ENCODE measurements around the gene GALNT9.
"Not testable (repeated sequence)": the region's sequence is repeated elsewhere in the genome, so short reads cannot be mapped to it uniquely, and the experiment has no call there.

GALNT9 gene

DNA sequence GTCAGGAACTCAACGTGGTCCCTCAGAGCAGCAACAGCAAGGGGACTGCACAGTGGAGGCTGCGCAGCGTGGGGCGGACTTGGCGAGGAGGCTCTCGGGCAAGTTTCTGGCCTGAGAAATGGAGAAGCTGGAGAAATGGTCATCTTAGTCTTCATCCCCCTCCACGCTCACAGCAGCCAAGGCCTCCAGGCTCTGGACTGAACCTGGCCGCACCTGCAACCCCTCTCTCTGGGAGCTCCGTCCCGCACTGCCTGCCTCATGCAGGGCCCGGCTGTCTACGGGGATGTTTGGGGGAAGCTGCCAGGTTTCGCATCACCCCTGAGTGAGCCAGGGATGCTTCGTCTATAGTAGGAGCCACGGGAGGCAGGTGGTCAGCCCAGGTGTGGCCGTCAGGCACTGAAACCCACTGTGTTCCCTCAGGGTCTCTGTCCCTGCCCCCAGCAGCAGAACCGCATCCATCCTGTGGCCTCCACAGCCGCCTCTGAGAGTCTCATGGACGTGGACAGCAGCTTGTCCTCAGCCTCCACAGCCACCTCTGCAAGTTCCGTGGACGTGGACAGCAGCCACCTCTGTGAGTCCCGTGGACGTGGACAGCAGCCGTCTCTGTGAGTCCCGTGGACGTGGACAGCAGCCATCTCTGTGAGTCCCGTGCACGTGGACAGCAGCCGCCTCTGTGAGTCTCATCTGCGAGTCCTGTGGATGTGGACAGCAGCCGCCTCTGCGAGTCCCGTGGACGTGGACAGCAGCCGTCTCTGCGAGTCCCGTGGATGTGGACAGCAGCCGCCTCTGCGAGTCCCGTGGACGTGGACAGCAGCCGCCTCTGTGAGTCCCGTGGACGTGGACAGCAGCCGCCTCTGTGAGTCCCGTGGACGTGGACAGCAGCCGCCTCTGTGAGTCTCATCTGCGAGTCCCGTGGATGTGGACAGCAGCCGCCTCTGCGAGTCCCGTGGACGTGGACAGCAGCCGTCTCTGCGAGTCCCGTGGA, 29.1 kb upstream of the GALNT9 start:
- FAIRE-seq = not testable (repeated sequence)

DNA sequence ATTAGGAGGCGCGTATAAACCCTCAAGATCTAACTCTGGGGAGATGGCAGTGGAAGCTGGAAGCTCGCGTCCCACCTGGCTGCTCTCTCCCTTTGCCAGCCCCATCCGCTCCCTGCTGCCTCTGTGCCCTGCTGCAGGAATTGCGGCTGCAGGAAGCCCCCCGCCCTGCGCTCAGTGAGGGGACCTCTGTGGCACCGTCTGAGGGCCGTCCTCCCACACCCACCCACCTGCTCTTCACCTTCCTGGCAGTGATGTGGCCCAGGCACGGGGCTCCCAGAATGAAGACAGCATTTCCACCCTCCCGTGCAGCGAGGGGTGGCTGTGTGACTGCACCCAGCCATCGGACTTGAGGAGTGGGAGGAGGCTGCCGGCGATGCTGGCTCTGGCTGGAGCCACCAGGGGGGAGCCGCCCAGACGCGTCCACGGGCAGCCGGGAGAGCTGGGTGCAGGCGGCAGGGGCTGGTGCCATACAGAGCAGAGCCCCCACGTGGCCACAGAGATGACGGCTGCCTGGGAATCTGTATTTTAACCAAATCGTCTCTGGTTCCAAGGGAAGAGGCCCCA, 28.3 kb upstream of the GALNT9 start:
- no peak for FAIRE-seq

DNA sequence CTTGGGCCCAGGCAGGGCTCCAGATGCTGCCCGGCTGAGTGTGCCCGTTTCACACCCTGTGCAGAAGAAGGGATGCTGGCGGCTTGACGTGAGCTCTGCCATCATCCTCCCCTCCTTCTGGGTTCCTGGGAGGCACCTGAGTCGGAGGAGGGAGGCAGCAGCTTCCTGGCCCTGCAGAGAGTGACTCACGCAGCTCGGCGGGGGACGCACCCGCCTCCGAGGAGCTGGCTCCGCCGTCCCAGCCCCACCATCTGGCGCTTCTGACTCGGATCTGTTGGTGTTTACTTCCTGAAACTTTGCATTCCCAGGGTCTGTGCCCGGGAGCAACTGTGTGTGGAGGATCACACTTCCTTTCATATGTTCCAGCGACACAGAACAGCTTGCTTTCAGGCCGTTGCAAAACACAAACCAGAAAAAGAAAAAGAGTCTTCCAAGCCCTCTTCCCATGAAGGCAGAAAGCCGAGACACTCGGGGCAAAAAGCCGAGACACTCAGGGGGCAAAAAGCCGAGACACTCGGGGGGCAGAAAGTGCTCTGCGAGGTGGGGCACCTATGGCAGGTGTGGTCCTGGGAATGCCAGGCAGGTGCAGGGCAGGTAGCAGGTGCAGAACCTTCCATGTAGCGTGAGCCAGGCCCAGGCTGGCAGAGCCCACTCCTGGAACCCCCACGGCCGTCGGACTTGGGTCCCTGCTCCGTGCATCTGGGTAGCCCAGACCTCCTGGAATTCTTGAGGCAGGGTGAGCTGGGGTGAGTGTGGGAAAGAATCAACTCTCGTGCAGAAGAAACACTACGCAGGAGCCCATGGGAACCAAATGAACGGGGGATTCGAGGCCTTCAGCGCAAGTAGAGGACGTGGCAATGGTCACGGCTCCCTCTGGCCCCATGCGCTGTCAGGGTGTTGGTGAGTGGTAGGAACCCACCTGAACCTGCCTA, 27.6 kb upstream of the GALNT9 start:
- no peak for FAIRE-seq

DNA sequence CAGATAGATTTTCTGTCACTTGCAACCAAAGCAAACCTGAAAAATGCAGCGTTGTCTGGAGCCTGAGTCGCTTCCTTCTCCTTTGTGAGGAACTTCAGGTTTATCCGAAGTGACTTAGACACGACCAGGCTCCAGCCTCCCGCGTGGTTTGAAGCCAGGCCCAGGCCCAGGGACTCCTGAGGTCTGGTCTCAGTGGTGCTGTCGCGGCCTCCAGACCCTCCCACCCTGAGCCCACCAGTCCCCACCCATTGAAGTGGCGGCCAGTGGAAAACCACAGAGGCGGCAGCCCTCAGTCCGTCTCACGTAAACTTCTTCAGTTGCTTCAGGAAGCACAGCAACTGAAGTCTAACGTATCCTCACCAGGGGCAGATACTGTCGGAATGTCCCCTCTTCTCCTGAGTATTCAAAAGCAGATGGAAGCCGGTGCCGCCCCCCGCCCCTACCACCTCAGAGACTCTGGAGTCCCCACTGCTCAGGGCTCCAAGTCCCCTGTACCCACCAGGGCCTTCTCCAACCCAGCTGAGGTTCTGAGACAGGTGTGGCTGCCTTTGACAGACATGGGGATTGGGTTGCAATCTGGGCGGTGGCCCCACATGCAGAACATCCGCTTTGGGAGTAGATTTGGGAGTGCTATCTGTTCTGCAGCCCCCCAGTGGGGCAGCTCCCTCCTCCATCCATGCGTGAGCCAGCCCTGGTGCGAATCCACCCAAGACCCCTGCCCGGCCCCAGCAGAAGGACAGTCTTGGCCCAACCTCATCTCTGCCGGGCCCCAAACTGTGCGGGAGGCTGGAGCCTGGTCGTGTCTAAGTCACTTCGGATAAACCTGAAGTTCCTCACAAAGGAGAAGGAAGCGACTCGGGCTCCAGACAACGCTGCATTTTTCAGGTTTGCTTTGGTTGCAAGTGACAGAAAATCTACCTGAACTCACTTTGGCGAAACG, 26.6 kb upstream of the GALNT9 start:
- no peak for FAIRE-seq

DNA sequence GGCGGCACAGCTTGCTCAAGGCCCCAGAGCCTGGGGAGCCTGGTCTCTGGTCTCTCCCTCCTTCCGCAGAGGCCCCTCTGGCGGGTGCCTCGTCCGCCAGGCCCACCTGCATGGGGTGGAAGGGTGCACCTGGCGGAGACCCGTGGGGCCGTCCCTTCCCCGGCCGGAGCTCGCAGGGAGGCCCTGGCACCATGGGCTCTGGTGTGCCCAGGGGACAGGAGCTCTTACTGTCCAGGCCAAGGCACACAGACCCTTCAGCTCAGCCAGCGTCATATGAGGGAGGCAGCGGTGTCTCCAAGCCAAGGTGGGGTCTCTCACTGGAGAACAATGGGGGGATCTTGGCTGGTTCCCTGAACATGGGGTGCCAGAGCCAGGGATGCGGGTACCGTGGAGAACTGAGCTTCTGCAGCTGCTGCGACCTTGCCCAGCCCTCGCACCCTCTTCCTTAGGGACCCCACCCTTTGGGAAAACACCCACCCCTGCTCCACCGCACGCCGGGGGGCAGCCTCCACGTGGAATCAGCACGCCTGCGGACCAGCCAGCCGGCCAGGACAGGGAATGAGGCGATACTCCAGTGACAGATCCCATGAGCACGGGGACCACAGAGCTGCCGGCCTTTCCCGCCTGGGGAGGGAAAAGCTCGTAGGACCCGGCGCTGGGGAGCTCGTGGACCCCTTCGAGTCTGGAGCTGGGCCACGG, 25.7 kb upstream of the GALNT9 start:
- no peak for FAIRE-seq

DNA sequence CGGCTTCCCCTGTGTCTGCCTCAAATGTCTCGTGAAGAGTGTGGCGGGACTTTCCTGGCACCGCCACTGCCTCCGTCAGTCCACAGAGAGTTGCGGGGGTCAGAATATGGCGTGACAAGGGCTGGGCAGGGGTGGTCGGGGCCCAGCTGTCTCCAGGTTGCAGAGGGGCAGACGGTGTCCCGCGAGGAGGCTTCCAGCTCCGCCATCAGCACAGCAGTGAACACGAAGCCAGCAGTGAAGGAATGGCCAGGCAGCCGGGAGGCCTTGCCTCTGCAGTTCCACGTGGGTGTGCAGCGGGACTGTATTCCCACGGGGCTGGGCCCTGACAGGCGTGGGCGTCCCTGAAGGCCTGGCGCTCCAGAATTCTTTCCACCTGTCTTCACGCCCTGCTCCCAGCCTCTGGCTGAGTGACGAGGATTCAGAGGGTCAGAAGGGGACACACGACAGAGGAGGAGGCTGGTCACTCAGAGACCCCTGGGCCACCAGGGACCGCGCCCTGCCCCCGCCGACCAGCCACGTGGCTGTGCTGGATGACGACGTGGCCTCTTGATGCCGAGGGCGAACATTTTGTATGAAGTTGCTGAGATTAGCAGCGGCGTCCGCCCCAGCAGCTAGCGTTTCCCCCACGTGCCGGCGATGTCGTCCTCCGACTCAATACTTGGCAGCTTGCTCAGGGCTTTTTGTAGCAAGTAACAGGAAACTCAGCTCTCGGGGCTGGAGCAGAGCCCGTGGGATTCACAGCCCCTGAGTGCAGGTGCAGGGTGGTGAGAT, 25.0 kb upstream of the GALNT9 start:
- FAIRE-seq = no peak

DNA sequence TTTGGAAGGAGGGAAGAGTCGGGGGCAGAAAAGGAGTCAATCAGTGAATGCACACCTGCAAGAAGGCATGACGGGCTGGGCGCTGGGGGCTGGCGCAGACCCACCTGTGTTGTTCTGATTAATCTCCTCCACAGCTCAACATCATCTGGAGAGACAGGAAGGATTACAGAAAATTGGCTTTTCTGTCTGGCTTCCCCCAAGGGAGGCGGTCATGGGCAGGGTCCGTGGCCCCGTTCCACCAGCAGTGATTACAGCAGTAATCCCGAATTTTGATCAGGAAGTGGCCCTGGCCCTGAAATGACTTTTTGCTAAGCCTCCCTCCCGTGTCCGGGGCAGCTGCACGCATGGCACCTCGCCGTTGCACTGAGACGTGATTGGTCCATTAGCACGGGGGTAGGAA, 24.4 kb upstream of the GALNT9 start:
- no peak for FAIRE-seq

DNA sequence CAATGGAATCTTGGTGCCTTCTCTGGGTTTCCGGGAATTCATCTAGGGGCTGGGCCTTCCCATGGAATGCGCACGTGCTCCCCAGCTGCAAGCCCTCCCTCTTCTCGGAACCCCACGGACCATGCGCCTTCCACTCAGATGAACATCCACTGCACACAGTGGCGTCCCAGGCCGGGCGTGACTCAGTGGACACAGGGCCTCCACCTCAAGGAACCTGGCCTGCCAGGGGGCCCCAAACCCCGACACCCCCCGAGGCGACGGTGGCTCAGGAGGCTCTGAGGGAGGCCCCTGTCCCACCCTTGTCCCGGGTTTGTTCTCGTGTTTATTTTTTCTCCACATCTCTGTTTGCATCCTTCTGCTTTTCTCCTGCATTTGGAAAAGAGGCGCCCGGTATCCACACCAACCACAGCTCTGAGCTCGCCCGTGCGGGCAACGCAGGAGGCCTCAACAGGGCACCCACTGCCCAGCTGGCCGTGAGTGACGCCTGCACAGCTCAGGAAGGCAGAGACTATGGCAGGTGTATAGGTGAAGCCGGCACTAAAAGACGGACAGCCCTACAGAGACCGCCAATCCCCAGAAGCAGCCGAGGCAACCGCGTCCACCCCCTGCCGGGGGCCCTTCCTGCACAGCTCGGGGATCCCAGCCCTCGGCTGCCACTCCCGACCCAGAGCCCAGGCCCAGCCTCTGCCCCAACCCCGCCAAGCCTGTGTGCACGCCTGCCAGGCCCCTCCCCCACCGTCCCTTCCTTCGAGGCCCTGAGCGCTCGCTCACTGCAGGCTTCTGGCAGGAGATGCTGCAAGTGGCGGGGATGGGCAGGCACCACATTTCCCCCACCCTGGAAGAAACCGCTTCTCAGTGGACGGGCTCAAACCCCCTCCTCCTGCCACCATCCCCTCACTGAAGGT, 23.8 kb upstream of the GALNT9 start:
- no peak for FAIRE-seq

DNA sequence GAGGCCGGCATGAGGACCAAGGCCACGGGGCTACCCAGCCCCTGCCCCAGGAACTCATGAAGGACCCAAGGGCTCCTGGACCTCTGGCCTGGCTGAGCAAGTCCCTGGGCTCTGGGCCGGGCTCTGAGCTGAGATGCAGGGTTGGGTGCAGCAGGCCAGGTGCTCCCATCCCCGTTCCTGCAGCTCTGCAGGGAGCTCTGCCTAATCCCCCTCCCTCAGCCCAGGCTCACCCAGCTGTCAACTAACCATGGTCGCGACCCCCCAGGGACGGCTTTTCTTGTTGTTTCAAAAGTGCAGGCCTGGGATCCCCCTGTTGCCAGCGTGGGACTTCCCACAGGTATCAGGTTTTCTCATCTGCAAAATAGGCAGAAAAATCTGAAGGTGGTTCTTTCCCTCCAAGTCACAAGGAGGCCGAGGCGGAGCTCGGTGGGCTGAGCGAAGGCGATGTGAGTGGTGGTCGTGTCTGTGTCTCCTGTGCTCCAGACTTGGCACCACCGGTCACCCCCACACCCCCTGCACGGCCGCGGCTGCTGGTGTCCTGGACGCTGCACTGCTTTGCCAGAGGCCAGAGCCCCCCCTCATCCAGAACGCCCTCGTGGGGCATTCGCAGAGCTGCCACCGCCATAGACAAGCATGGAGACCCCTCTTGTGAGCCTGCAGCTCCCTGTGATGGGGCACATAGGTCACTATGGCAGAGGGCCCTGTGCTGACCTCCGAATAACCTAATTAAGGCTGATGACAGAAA, 22.5 kb upstream of the GALNT9 start:
- no peak for FAIRE-seq

DNA sequence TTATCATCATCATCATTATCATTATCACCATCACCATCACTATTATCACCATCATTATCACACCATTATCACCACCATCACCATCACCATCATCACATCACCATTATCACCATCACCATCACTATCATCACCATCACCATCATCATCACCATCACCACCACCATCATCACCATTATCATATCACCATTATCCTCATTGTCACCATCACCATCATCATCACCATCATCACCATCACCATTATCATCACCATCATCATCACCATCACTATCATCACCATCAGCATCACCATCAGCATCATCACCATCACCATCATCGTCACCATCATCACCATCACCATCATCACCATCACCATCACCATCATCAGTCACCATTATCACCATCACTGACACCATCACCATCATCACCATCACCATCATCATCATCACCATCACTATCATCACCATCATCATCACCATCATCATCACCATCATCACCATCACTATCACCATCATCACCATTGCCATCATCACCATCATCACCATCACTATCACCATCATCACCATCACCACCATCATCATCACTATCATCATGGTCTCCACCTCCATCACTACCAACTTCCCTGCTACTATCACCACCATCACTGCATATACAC, 20.2 kb upstream of the GALNT9 start:
- no peak for FAIRE-seq

DNA sequence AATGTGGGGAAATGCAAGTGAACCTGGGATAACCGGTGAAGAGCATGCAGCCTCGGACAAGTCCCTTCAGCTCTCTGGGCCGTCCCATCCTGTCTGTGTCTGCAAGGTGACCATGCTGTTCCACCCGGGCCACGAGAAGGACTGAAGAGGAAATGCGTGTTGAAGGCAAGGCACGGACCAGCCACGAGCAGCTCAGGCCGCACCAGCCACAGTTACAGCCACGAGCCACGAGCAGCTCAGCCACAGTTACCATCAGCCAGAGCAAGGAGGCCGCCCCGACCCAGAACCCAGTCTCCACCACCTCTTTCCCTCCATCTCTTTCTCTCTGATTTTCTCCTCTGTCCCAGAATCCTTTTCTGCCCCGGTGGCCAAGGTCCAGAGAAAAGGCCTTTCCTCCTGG, 18.8 kb upstream of the GALNT9 start:
- no peak for FAIRE-seq

DNA sequence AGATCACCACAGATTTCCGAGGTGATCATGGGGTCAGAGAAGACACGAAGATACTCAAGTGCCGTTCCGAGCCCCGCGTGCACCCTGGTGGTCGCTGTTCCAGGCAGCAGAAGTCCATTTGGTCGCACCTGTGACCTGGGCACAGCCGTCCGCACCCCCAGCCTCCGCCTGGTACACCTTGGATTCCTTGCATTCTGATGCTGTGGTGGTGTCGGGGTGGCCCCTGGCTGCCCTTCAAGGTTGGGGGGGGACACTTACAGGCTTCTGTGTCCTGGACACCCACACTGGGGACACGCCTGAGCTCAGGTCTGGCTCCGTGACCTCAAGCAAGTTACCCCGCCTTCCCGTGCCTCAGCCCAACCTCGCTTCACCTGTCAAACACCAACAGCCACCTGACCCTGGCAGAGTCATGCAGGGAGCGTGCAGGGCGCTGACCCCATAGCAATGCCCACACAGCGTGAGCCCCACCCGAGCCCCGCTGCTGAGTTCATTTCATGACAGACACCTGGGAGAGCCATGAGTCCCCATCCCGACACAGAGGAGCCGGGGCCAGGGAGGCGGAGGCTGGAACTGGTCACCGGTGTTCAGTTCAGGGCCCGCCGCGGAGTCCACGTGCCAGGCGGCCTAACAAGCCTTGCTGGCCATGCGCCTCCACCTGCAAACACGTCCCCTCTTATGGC, 17.9 kb upstream of the GALNT9 start:
- FAIRE-seq = no peak

DNA sequence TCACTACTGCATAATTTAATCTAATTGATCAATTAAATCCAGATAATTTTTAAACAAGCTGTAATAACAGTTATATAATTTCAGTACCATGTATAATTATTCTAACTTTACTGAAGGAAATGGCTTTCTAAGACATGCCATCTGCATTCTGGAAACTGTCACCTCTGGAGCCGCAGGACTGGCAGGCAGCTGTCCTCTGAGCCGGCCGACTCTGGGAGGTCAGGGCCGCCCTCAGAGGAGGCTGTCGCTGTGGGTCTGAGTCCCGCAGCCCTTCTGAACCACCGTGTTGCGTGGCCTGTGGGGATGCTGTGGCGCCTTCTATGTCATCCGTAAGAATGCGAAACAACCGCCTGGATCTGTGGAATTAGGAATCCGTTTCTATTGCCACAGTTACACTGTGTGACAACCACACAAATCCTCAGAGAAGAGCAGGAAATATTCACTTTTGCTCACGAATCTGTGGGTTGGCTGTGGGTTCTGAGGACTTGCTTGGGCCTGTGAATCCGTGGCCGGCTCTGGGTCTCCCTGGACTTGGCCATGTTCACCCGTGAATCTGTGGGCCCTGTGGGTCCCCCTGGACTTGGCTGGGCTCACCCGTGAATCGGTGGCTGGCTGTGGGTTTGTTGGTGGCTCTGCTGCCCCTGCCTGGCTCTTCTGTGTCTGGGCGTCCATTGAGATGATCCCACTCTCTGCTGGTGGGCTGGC, 17.2 kb upstream of the GALNT9 start:
- FAIRE-seq = no peak

DNA sequence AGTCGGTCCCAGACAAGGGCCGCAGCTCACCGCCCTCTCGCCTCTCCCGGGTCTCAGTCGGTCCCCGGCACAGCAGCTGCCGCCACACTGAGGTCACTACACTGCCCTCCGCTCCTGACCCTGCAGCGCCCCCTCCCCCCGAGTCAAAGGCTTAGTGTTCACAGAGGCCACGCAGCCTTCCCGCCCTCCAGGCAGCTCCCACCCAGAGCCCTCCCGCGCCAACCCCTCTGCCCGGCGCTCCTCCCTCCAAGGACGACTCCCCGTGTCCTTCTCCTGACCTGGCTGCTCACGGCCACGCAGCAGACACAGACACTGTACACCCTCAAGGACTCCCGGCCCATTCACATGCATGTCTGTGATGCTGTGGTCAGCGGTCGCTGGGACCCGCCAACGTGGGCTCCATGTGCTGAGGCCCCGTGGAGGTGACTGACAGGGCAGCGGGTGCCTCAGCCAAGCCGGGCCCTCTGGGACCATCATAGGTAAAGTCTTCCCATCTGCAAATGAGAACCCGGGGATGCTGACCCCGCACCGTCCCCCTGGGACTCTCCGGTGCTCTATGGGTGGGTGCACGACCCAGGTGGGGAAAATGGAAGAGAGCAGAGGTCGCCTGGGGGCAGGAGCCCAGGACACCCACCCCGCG, 16.3 kb upstream of the GALNT9 start:
- no peak for FAIRE-seq

DNA sequence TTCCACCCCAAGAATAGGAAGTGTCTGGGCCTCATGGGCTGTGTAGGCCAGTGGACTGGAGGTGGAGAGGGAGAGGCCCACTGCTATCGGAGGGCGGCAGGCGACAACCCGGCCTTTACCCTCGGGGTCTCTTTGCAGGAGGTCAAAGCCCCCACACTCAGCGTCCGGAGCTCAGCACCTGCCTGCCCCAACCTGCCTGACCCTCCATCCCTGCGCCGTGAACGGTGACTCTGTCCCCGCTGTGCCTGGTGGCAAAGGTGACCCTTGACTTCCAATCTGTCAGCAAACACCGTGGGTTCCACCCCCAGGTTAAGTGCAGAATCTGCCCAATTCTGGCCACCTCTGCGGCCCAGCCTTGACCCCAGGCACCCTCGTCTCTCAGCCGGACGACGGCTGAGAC, 15.7 kb upstream of the GALNT9 start:
- FAIRE-seq = no peak

DNA sequence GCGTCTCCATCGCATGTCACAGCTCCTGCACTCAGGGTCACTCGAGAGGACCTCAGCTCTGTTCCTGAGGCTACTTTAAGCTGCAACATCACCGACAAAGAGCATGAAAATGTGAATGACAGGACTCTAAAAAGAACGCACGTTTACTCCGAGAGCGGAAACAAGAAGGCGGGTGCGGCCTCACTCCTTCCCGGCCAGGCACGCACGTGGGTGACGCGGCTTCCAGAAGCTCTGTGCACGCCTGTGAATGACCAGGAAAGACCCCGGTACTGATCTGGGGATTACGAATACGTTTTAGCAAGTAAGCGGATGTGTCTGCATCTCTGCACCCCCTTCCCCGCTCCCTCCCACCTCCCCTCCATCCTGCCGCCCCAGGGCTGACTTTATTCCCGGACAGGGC, 15.2 kb upstream of the GALNT9 start:
- no peak for FAIRE-seq

DNA sequence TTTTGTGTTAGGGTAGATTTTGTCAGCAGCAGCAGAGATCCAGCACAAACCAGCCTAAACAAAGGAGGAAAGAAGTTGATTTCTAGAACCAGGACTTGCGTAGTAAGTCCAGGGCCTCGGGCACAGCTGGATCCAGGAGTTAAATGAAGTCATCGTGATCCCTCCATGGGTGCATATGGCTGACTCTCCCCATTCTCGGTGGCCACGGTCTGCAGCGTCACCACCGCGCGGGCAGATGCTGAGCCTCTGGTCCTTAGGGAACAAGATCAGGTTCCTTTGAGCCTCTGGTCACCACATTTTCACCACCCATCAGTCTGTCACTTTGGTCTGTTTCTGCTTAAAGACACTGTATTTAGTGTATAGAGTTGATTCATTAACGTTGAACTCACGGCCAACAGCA, 14.8 kb upstream of the GALNT9 start:
- no peak for FAIRE-seq

All from A204.1 (cell line).